GM19467 (cell line): ENCODE data around the gene CRTC1.
"Not testable (repeated sequence)": the region's sequence is repeated elsewhere in the genome, so short reads cannot be mapped to it uniquely, and the experiment has no call there.

Experiments
- ATAC-seq: cut with Tn5 transposase; IDR thresholded peaks from one replicate; pipeline ENCODE4 v1.9.1; 2021; ENCODE audit warnings: mild to moderate bottlenecking, moderate library complexity; ENCODE audit not compliant: unreplicated experiment

Gene CRTC1

GRCh38 chr19:18796239-18796638 lies 112.8 kb downstream of the CRTC1 start:
- ATAC-seq: no peak

GRCh38 chr19:18798384-18799352 lies 115.2 kb downstream of the CRTC1 start:
- no peak for ATAC-seq

- no peak for ATAC-seq
Observed at GRCh38 chr19:18799389-18799970, 116.0 kb downstream of the CRTC1 start.

GRCh38 chr19:18800079-18800478 lies 116.6 kb downstream of the CRTC1 start:
- ATAC-seq: no peak

- no peak for ATAC-seq
Observed at GRCh38 chr19:18800636-18801035, 117.2 kb downstream of the CRTC1 start.

- no peak for ATAC-seq
Observed at GRCh38 chr19:18802354-18802753, 118.9 kb downstream of the CRTC1 start.

GRCh38 chr19:18803550-18804138 lies 120.2 kb downstream of the CRTC1 start:
- no peak for ATAC-seq

- ATAC-seq: no peak
Observed at GRCh38 chr19:18804139-18804601, 120.7 kb downstream of the CRTC1 start.

GRCh38 chr19:18804643-18805042 lies 121.2 kb downstream of the CRTC1 start:
- ATAC-seq: no peak

GRCh38 chr19:18807861-18808331 lies 124.4 kb downstream of the CRTC1 start:
- ATAC-seq: no peak

- ATAC-seq: no peak
Observed at GRCh38 chr19:18809149-18809868, 125.8 kb downstream of the CRTC1 start.

- not testable (repeated sequence) for ATAC-seq
Observed at GRCh38 chr19:18811638-18812037, 128.2 kb downstream of the CRTC1 start.

- ATAC-seq: no peak
Observed at GRCh38 chr19:18814063-18814462, 130.6 kb downstream of the CRTC1 start.

- ATAC-seq: no peak
Observed at GRCh38 chr19:18815673-18816072, 132.2 kb downstream of the CRTC1 start.

- not testable (repeated sequence) for ATAC-seq
Observed at GRCh38 chr19:18816645-18817044, 133.2 kb downstream of the CRTC1 start.

- no peak for ATAC-seq
Observed at GRCh38 chr19:18817574-18817973, 134.1 kb downstream of the CRTC1 start.

- ATAC-seq: no peak
Observed at GRCh38 chr19:18828786-18829185, 145.3 kb downstream of the CRTC1 start.

GRCh38 chr19:18830488-18830887 lies 147.0 kb downstream of the CRTC1 start:
- ATAC-seq: no peak

GRCh38 chr19:18831524-18832305 lies 148.2 kb downstream of the CRTC1 start, which contains the start of gene UPF1:
TSS of gene UPF1 (plus strand) at chr19:18831959. CDS start at chr19:18832210, 251 bp downstream.
- ATAC-seq: peak; percentile 67
